ENCODE data around the gene S100A4.

DNA sequence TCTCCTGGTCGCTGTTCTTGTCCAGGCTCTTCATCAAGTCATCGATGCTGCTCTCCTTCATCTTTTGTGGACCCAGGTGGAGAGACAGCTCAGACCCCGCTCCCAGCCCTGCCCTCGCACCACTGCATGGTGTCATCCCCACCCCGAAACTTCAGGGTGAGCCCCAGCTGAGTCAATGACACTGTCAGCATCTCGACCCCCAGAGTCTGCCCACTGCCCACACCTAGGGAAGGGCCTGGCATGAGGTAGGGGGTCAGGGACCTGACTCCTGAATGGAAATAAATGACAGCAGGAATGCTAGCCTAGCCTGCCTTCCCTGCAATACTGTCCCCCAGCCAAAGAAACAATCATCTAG, 8.3 kb downstream of the S100A4 start:
- TF ChIP-seq, protein P1, sequence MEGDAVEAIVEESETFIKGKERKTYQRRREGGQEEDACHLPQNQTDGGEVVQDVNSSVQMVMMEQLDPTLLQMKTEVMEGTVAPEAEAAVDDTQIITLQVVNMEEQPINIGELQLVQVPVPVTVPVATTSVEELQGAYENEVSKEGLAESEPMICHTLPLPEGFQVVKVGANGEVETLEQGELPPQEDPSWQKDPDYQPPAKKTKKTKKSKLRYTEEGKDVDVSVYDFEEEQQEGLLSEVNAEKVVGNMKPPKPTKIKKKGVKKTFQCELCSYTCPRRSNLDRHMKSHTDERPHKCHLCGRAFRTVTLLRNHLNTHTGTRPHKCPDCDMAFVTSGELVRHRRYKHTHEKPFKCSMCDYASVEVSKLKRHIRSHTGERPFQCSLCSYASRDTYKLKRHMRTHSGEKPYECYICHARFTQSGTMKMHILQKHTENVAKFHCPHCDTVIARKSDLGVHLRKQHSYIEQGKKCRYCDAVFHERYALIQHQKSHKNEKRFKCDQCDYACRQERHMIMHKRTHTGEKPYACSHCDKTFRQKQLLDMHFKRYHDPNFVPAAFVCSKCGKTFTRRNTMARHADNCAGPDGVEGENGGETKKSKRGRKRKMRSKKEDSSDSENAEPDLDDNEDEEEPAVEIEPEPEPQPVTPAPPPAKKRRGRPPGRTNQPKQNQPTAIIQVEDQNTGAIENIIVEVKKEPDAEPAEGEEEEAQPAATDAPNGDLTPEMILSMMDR (IDR thresholded peaks at IDR 0.05; ENCODE audit: insufficient read depth, low read length), result no peak
- no peak for TF ChIP-seq POLR2AphosphoS5 (IDR thresholded peaks at IDR 0.05; ENCODE audit: low read depth)
- TF ChIP-seq, protein P2, sequence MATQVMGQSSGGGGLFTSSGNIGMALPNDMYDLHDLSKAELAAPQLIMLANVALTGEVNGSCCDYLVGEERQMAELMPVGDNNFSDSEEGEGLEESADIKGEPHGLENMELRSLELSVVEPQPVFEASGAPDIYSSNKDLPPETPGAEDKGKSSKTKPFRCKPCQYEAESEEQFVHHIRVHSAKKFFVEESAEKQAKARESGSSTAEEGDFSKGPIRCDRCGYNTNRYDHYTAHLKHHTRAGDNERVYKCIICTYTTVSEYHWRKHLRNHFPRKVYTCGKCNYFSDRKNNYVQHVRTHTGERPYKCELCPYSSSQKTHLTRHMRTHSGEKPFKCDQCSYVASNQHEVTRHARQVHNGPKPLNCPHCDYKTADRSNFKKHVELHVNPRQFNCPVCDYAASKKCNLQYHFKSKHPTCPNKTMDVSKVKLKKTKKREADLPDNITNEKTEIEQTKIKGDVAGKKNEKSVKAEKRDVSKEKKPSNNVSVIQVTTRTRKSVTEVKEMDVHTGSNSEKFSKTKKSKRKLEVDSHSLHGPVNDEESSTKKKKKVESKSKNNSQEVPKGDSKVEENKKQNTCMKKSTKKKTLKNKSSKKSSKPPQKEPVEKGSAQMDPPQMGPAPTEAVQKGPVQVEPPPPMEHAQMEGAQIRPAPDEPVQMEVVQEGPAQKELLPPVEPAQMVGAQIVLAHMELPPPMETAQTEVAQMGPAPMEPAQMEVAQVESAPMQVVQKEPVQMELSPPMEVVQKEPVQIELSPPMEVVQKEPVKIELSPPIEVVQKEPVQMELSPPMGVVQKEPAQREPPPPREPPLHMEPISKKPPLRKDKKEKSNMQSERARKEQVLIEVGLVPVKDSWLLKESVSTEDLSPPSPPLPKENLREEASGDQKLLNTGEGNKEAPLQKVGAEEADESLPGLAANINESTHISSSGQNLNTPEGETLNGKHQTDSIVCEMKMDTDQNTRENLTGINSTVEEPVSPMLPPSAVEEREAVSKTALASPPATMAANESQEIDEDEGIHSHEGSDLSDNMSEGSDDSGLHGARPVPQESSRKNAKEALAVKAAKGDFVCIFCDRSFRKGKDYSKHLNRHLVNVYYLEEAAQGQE (IDR thresholded peaks at IDR 0.05; ENCODE audit: insufficient replicate concordance, low read depth), result no peak
